GM13977 (cell line): ENCODE measurements around the gene CMSS1.

Experiments
- DNase-seq: peaks from one replicate; pipeline ENCODE4 v3.0.0; 2012; ENCODE audit warnings: low spot score
- CTCF ChIP-seq: IDR thresholded peaks from 2 replicates; pipeline ENCODE4 v1.5.1; 2012; ENCODE audit warnings: mild to moderate bottlenecking, control low read depth; ENCODE audit not compliant: insufficient read depth; ENCODE audit errors: extremely low read depth, missing control alignments
- in situ Hi-C: fragments of 300-500 bp; cut with MboI; formaldehyde crosslinking; loops from one replicate; pipeline ENCODE4 v1.12.0; 2022; ENCODE audit warnings: low sequenced_read_pairs, low pct_unique_long_range_greater_than_20kb, mixed read lengths, inconsistent platforms; ENCODE audit not compliant: unreplicated experiment

CMSS1 gene

GRCh38 chr3:100149713-100150415 lies 332.2 kb downstream of the CMSS1 start:
- no peak for TF ChIP-seq CTCF
- no peak for DNase-seq
- in situ Hi-C loops, result no loop called here

- DNase-seq, result no peak
- in situ Hi-C loops, result no loop called here
- TF ChIP-seq CTCF, result no peak
These were observed 332.8 kb downstream of the CMSS1 start for GRCh38 chr3:100150473-100150872.

- in situ Hi-C loops, result no loop called here
- TF ChIP-seq CTCF, result no peak
- no peak for DNase-seq
These were observed 333.5 kb downstream of the CMSS1 start for GRCh38 chr3:100151024-100151707.

DNA sequence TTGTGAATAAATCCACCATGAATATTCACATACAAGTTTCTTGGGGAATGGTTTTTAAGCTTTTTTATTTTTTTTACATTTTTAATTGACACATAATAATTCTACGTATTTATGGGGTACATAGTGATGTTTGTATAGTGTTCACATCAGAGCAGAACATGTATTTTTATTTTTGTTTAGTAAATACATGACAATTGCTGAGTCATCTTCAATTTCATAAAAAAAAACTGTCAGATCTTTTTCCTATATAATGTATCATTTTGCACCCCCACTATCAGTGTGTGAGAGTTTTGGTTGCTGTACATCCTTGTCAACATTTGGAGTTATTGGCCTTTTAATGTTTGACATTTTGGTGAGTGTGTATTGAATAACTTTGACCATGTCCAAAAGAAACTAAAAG lies 336.5 kb downstream of the CMSS1 start:
- in situ Hi-C loops, result no loop called here
- TF ChIP-seq CTCF, result no peak
- DNase-seq, result no peak

DNA sequence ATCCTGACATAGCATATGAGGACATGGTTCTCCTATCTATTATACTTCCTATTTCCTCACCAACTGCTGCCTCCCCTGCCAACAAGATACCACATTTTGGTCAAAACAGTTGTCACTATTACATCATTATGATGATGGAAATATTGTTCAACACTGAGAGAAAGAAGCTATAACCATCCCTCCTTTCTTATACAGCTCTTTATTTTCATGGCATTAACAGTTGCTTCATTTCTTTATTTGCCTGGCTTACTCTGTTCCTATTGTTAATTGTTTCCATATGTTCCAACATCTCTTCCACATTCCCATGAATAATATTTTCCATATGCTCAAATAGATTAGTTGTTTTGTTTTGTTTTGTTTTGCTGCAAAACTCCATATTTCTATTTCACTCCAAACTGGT lies 337.5 kb downstream of the CMSS1 start:
- in situ Hi-C loops, result no loop called here
- TF ChIP-seq CTCF, result no peak
- no peak for DNase-seq

- no peak for TF ChIP-seq CTCF
- DNase-seq, result no peak
- in situ Hi-C loops, result no loop called here
These were observed 337.9 kb downstream of the CMSS1 start for GRCh38 chr3:100155590-100155989.
